C4-2B (cell line): Measurements from ENCODE around the gene AP2A2.

Experiments
- H3K27ac ChIP-seq: fragments of 450-650 bp; 2 replicates; pipeline ENCODE4 v1.5.1; 2017
- ZFX ChIP-seq: fragments of 450-650 bp; IDR thresholded peaks from 2 replicates; pipeline ENCODE4 v1.6.1; 2017
- TF ChIP-seq, protein P1 (sequence below): fragments of 450-650 bp; conservative IDR thresholded peaks from 2 replicates; pipeline ENCODE4 v1.5.1; 2017; ENCODE audit warnings: mild to moderate bottlenecking

The AP2A2 gene

DNA sequence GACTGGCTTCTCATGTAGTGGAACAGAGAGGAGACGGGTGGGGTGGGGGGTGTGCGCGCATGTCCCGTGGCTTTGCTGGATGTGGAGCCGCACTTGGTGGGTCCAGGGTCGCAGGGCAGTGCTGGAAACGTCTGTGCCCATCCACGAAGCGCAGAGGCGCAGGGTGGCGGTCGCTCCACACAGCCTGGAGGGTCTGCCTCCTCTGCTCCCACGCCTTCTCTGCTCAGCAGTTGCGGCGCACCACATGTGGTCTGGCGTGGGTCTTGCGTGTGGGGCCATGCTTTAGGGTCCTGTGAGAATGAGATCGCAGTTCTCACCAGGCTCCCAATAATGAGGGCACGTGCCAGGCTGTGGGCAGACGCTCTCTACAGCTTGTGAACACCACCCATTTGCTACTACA lies 60.2 kb downstream of the AP2A2 start:
- peak overlapping the region; percentile 85 for H3K27ac ChIP-seq
- TF ChIP-seq, protein P1, sequence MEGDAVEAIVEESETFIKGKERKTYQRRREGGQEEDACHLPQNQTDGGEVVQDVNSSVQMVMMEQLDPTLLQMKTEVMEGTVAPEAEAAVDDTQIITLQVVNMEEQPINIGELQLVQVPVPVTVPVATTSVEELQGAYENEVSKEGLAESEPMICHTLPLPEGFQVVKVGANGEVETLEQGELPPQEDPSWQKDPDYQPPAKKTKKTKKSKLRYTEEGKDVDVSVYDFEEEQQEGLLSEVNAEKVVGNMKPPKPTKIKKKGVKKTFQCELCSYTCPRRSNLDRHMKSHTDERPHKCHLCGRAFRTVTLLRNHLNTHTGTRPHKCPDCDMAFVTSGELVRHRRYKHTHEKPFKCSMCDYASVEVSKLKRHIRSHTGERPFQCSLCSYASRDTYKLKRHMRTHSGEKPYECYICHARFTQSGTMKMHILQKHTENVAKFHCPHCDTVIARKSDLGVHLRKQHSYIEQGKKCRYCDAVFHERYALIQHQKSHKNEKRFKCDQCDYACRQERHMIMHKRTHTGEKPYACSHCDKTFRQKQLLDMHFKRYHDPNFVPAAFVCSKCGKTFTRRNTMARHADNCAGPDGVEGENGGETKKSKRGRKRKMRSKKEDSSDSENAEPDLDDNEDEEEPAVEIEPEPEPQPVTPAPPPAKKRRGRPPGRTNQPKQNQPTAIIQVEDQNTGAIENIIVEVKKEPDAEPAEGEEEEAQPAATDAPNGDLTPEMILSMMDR, result no peak
- no peak for TF ChIP-seq ZFX

DNA sequence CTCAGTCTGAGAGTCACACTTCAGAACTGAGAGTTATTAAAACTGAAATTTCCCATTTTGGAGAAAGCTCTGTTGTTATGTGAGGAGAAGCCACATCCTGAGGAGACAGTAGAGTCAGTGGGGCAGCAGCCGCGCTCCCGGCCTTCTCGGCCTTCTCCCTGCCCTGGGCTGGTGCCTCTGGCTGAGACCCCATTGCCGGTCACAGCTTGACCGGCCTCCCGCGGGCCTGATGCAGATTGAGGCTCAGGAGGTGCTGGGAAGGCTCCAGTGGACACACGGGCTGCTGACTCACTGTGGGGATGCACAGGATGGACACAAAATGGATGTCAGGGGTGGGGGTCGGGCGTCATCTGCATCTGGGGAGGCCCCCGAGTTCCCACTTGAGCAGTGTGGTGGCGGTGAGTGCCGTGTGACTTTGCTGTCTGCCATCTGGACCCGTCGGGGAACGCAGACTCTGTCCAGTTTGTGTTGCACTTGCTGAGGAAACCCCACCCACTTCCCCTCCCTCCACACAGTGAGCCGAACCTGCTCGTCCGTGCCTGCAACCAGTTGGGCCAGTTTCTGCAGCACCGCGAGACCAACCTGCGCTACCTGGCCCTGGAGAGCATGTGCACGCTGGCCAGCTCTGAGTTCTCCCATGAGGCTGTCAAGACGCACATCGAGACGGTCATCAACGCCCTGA lies 60.7 kb downstream of the AP2A2 start:
- H3K27ac ChIP-seq, result peak overlapping the region; percentile 85
- no peak for TF ChIP-seq ZFX
- TF ChIP-seq, protein P1, result no peak

DNA sequence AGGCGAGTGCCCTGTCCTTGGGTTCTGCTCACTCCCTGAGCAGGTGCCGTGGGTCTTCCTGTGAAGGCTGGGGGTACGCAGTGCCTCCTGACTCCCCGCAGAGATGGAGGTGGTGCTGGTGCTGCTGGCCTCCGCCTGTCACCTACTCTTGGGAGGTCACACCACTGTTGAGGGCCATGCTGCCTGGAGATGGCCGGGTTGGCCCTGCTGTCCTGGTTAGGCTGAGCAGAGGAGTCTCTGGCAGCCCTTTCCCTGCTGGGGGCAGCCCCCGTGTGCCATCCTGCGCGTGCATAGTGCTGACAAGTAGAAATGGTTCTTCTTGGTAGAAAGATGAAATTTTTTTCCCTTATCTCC lies 61.3 kb downstream of the AP2A2 start:
- peak overlapping the region; percentile 85 for H3K27ac ChIP-seq
- TF ChIP-seq, protein P1, result no peak
- no peak for TF ChIP-seq ZFX

DNA sequence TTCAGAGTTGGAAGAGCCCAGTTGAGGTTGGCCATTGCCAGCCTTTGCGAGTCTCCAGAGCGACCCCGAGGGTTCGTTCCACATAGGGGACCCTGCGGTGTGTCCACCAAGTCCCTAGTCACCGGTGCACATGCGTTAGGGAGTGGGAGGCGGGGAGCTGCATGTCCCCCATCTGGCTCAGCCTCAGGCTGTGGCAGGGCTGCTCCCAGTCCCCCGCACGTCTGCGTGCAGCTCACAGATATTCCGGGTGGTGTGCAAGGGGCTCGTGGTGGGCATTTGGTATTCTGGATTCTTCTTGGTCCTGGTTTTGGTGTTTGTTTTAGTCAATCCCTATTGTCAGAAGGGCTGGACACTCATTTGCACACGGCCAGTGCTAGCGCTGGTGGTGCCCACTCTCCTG lies 62.0 kb downstream of the AP2A2 start:
- peak overlapping the region; percentile 85 for H3K27ac ChIP-seq
- TF ChIP-seq, protein P1, result no peak
- no peak for TF ChIP-seq ZFX

DNA sequence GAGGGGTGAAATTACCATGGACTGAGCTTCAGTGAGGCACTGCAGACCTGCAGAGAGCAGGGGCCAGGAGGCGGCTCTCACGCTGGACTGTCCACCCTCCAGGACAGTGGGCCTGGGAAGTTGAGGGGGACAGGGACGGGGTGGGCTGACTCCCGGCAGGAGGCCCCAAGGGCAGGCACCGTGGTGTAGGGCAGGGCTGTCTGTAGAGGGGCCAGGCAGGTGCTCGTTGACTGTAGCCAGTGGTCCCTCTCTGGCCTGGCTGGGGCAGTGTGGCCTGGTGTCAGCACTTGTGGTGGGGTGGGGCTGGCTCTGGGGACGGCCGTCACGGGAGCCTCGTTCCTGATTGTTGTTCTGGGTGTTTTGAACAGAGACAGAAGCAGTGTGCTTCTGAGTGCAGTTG lies 64.4 kb downstream of the AP2A2 start:
- TF ChIP-seq, protein P1, result no peak
- TF ChIP-seq ZFX, result no peak
- no peak overlapping the region for H3K27ac ChIP-seq

DNA sequence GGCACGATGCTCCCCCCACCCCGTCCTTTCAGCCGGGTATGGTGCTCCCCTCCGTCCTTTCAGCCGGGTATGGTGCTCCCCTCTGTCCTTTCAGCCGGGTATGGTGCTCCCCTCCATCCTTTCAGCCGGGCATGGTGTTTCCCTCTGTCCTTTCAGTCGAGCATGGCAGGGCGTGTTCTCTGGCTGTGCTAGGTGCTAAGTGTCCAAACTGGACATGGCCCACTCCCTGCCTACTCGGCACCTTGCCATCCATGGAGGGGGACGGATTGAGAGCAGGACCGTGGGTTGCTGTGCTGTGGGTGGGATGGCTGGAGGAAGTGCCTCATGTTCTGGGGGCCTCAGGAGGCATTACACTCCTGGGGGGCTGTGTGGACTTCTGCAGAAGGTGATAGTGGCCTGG lies 65.4 kb downstream of the AP2A2 start:
- no peak for TF ChIP-seq ZFX
- no peak overlapping the region for H3K27ac ChIP-seq

DNA sequence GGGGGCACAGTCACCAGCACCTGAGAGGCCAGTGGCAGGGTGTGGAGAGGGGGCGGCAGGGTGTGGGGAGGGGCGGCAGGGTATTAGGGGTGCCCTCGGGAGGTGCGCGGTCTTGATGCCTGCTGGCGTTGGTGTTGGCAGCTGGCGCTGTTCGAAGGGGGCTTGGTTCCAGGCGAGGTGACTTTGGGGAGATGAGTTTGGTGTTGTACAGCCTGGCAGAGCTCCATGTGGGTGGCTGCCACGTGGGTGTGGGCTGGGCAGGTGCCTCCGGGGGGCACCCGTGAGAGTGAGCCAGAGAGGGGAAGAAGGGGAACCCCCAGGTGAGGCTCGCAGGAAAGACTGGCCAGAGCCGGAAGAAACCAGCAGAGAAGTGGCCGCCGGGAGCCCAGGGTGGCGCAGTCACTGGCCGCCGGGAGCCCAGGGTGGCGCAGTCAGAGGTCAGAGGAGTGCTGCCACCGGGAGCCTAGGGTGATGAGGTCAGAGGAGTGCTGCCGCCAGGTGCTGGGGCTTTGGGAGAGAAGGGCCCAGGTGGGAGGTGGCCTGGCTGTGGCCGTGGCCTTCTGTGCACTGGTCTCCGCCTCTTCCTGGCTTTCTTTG lies 66.1 kb downstream of the AP2A2 start:
- TF ChIP-seq ZFX, result no peak
- TF ChIP-seq, protein P1, result no peak
- H3K27ac ChIP-seq, result no peak overlapping the region

DNA sequence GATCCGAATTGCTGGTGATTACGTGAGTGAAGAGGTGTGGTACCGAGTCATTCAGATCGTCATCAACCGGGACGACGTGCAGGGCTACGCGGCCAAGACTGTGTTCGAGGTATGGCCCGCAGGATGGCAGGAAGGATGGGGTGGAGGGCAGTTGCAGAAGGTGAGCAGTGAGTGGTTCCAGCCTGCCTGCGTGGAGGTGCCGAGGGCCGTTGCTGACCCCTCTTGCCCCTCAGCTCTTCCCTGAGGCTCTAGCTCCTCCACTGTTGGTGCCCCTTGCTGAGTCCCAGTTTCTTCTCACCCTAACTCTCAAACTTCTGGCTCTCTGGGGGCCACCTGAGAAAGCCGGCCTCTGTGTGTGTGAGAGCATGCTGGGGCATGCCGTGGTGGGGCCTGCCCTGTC lies 66.9 kb downstream of the AP2A2 start:
- TF ChIP-seq ZFX, result no peak
- no peak overlapping the region for H3K27ac ChIP-seq
